Panc1 (cell line): Measurements from ENCODE around the gene SIGLEC11. TPM values are rescaled to one million over a fixed set of nuclear protein-coding genes. Genes with fewer than 3 reads are reported as not detected.

Experiments
- ATAC-seq: fragments of 200-7000 bp; cut with Tn5 transposase; 2 replicates; pipeline ENCODE4 v1.9.1; 2020; ENCODE audit warnings: mild to moderate bottlenecking, moderate library complexity
- BruUV-seq: library from RNA; stranded (reverse); fragments of 400-500 nt; replicated peaks from 2 replicates; lab custom pipeline; 2021; lab: Mats Ljungman, UMichigan
- CTCF ChIA-PET: fragments of 300-600 bp; sonication (Branson Sonifier 250); formaldehyde crosslinking; loops from one replicate; lab custom pipeline; 2022; ENCODE audit warnings: antibody characterized with exemption; lab: Charles Lee
- POLR2A ChIA-PET: fragments of 300-600 bp; sonication (Branson Sonifier 250); formaldehyde crosslinking; loops from one replicate; lab custom pipeline; 2022; ENCODE audit warnings: antibody characterized with exemption; lab: Charles Lee
- DNase-seq: peaks from one replicate; pipeline ENCODE4 v3.0.0-alpha.2; 2010; ENCODE audit warnings: low read depth, low spot score
- H3K27ac ChIP-seq: 2 replicates; pipeline ENCODE4 v1.5.1; 2011; ENCODE audit warnings: mild to moderate bottlenecking, low read length, inconsistent platforms
- H3K27me3 ChIP-seq: fragments of 200-500 bp; sonication (Bioruptor generic); 2 replicates; pipeline ENCODE4 v1.6.0; 2014; ENCODE audit warnings: low read length, inconsistent platforms; ENCODE audit not compliant: control insufficient read depth, insufficient read depth
- H3K36me3 ChIP-seq: fragments of 200-500 bp; sonication (Bioruptor generic); 2 replicates; pipeline ENCODE4 v1.5.1; 2014; ENCODE audit warnings: inconsistent platforms, mild to moderate bottlenecking, low read length, moderate library complexity; ENCODE audit not compliant: control insufficient read depth, insufficient read depth
- H3K4me1 ChIP-seq: 2 replicates; pipeline ENCODE4 v1.5.1; 2011; ENCODE audit warnings: inconsistent platforms, mild to moderate bottlenecking, low read length, moderate library complexity; ENCODE audit not compliant: control insufficient read depth, insufficient read depth
- H3K4me3 ChIP-seq, 2 experiments: 2 replicates each; pipeline ENCODE4 v1.5.1; 2011 to 2012; ENCODE audit warnings: low read depth in 2 of 2, low read length in 2 of 2, mild to moderate bottlenecking in 2 of 2, inconsistent platforms in 1 of 2, moderate library complexity in 1 of 2
- H3K9me3 ChIP-seq: fragments of 200-500 bp; sonication (Bioruptor generic); 2 replicates; pipeline ENCODE4 v1.5.1; 2014; ENCODE audit warnings: low read depth, mild to moderate bottlenecking, inconsistent platforms, low read length, moderate library complexity; ENCODE audit not compliant: control insufficient read depth, insufficient read depth
- CTCF ChIP-seq: fragments of 450-650 bp; IDR thresholded peaks from 2 replicates; pipeline ENCODE4 v1.5.1; 2017; ENCODE audit warnings: mild to moderate bottlenecking
- REST ChIP-seq, 2 experiments: IDR thresholded peaks; 2 replicates each; pipeline ENCODE4 v1.6.1; 2011 to 2012; ENCODE audit warnings: low read depth in 2 of 2, control low read depth in 1 of 2, low read length in 1 of 2, mild to moderate bottlenecking in 1 of 2, moderate library complexity in 1 of 2; ENCODE audit not compliant: insufficient read depth in 1 of 2
- in situ Hi-C: cut with HindIII; loops from 2 replicates; pipeline ENCODE4 v1.10.0; 2016; ENCODE audit warnings: low sequenced_read_pairs, low pct_unique_long_range_greater_than_20kb
- intact Hi-C: fragments of 100-400 bp; cut with micrococcal nuclease; formaldehyde crosslinking; loops from one replicate; pipeline ENCODE4 v1.10.0; 2022; ENCODE audit not compliant: unreplicated experiment
- total RNA-seq: library from RNA; stranded (reverse); gene quantifications from one replicate; pipeline ENCODE4 v1.2.1, GENCODE V29; 2021; ENCODE audit not compliant: unreplicated experiment

SIGLEC11 gene
- total RNA-seq, 1 experiment from 2014 or later: not detected

DNA sequence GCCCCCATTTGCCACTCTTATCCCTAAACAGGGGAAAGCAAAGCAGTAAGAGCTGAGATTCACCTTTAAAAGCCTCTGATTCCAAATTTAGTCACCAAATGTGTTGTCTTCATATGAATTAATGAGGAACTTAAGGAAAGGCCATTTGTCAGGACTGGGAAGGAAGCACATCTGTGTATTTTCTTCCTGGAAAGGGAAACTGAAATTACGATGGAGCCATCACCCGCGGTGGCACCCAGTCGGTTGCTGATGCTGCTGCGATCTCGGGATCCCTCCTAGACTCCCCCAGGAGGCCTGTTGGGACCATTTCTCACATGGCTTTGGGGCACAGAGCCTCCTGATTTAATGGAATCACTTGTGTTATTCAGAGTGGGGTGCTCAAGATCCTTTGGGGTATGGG is 56.8 kb downstream of the SIGLEC11 start:
- intact Hi-C loops (no loop called here), in situ Hi-C loops (no loop called here)
- Histone ChIP-seq H3K4me1 (no peaks in the 10 kb centered on the region), H3K27me3 (no peaks in the 10 kb centered on the region), H3K9me3 (no peaks in the 10 kb centered on the region), H3K4me3 (no peak overlapping the region), H3K27ac (no peak overlapping the region), H3K36me3 (no peaks in the 10 kb centered on the region; the same call in 1 of the 2 replicates)
- no peak for TF ChIP-seq CTCF
- TF ChIP-seq REST (IDR thresholded peaks at IDR 0.05; ENCODE audit: insufficient read depth in 1 of 2, low read depth in 2 of 2, low read length in 1 of 2): no peak
- ChIA-PET CTCF (no interaction called here), POLR2A (no interaction called here)
- no peak for DNase-seq
- ATAC-seq: no peak
- BruUV-seq: no TSS peak

Other genes with a start within 250 kb of the SIGLEC11 start
- gene TSKS, start 197.9 kb downstream of the SIGLEC11 start, total RNA-seq: not detected
- gene AP2A1, start 194.2 kb downstream of the SIGLEC11 start, total RNA-seq: 72.1 TPM
- 13.9 TPM for gene FUZ, start 147.9 kb downstream of the SIGLEC11 start, total RNA-seq
- gene MED25, start 142.9 kb downstream of the SIGLEC11 start, total RNA-seq: 52.4 TPM
- 114 TPM for gene PTOV1, start 110.0 kb downstream of the SIGLEC11 start, total RNA-seq
- 76.7 TPM for gene PNKP, start 93.6 kb downstream of the SIGLEC11 start, total RNA-seq
- 92.8 TPM for gene AKT1S1, start 83.8 kb downstream of the SIGLEC11 start, total RNA-seq
- gene TBC1D17, start 83.5 kb downstream of the SIGLEC11 start, total RNA-seq: 43.2 TPM
- 1.5 TPM for gene IL4I1, start 64.3 kb downstream of the SIGLEC11 start, total RNA-seq
- gene ATF5, start 32.0 kb downstream of the SIGLEC11 start, total RNA-seq: 104 TPM
- 54.6 TPM for gene NUP62, start 31.7 kb downstream of the SIGLEC11 start, total RNA-seq
- 32.6 TPM for gene VRK3, start 64.2 kb upstream of the SIGLEC11 start, total RNA-seq
- gene ZNF473, start 64.8 kb upstream of the SIGLEC11 start, total RNA-seq: 11.7 TPM
- gene IZUMO2, start 202.1 kb upstream of the SIGLEC11 start, total RNA-seq: not detected
- 23.8 TPM for gene MYH14, start 242.4 kb upstream of the SIGLEC11 start, total RNA-seq